SK-N-SH (cell line): Measurements from ENCODE around the gene TMEM115. TPM values are rescaled to one million over a fixed set of nuclear protein-coding genes. Genes with fewer than 3 reads are reported as not detected.

Experiments
- CTCF ChIA-PET: fragments of 300-600, 350-600 bp; formaldehyde crosslinking; extraction: SDS; loops from one replicate; lab custom pipeline; 2021; lab: Yijun Ruan, JAX
- POLR2A ChIA-PET: fragments of 350-600 bp; sonication (Branson Sonifier 250); formaldehyde crosslinking; extraction: SDS; loops from one replicate; lab custom pipeline; 2020; ENCODE audit warnings: antibody characterized with exemption, inconsistent platforms; lab: Yijun Ruan, JAX
- DNase-seq: peaks from one replicate; pipeline ENCODE4 v3.0.0; 2012
- H2AFZ ChIP-seq: fragments of 200-600 bp; sonication (generic); 2 replicates; pipeline ENCODE4 v1.8.1; 2016; ENCODE audit warnings: antibody characterized with exemption, mild to moderate bottlenecking, low read depth
- H3F3A ChIP-seq: fragments of 200-600 bp; sonication (generic); replicated peaks from 2 replicates; pipeline ENCODE3; 2016; ENCODE audit warnings: antibody characterized with exemption, mild to moderate bottlenecking; ENCODE audit not compliant: insufficient read depth
- H3K27ac ChIP-seq, 2 experiments: fragments of 200-500 bp in 1 of 2; fragments of 200-600 bp in 1 of 2; sonication (Bioruptor generic) in 1 of 2; sonication (generic), shearing (Covaris generic) in 1 of 2; 2 replicates each; pipeline versions ENCODE4 v1.5.1 to v1.6.1; 2014 to 2016; ENCODE audit warnings: low read depth in 2 of 2, inconsistent platforms in 1 of 2, low read length in 1 of 2, mild to moderate bottlenecking in 1 of 2, mixed read lengths in 1 of 2
- H3K27me3 ChIP-seq: fragments of 200-600 bp; sonication (generic), shearing (Covaris generic); 2 replicates; pipeline ENCODE4 v1.6.1; 2016; ENCODE audit warnings: mixed run types; ENCODE audit not compliant: insufficient read depth
- H3K36me3 ChIP-seq, 2 experiments: fragments of 200-500 bp in 1 of 2; fragments of 200-600 bp in 1 of 2; sonication (Bioruptor generic) in 1 of 2; sonication (generic) in 1 of 2; replicated peaks in 1 of 2; 2 replicates each; pipeline versions ENCODE3 to v1.5.1; 2014 to 2016; ENCODE audit warnings: low read length in 1 of 2, mild to moderate bottlenecking in 1 of 2; ENCODE audit not compliant: insufficient read depth in 2 of 2, control insufficient read depth in 1 of 2
- H3K4me1 ChIP-seq, 2 experiments: fragments of 200-500 bp in 1 of 2; fragments of 200-600 bp in 1 of 2; sonication (Bioruptor generic) in 1 of 2; sonication (generic), shearing (Covaris generic) in 1 of 2; 2 replicates each; pipeline versions ENCODE4 v1.5.1 to v1.6.1; 2014 to 2016; ENCODE audit warnings: low read depth in 1 of 2, low read length in 1 of 2, mixed run types in 1 of 2; ENCODE audit not compliant: insufficient read depth in 2 of 2, control insufficient read depth in 1 of 2
- H3K4me2 ChIP-seq: fragments of 200-600 bp; sonication (generic), shearing (Covaris generic); 2 replicates; pipeline ENCODE4 v1.6.1; 2017; ENCODE audit warnings: mixed run types
- H3K4me3 ChIP-seq, 2 experiments: fragments of 200-500 bp in 1 of 2; fragments of 200-600 bp in 1 of 2; sonication (Bioruptor generic) in 1 of 2; sonication (generic), shearing (Covaris generic) in 1 of 2; 2 replicates each; pipeline versions ENCODE4 v1.5.1 to v1.8.1; 2014 to 2016; ENCODE audit warnings: low read depth in 2 of 2, inconsistent platforms in 1 of 2, low read length in 1 of 2, mild to moderate bottlenecking in 1 of 2, mixed read lengths in 1 of 2, moderate library complexity in 1 of 2
- H3K79me2 ChIP-seq: fragments of 200-600 bp; sonication (generic); 2 replicates; pipeline ENCODE4 v1.8.1; 2017; ENCODE audit warnings: mild to moderate bottlenecking; ENCODE audit not compliant: insufficient read depth
- H3K9ac ChIP-seq: fragments of 200-600 bp; sonication (generic); 2 replicates; pipeline ENCODE4 v1.6.1; 2017; ENCODE audit warnings: mixed run types
- H3K9me2 ChIP-seq: fragments of 200-600 bp; sonication (generic); 2 replicates; pipeline ENCODE4 v1.6.1; 2017; ENCODE audit warnings: mixed run types
- H3K9me3 ChIP-seq: fragments of 200-600 bp; sonication (generic); 2 replicates; pipeline ENCODE4 v1.6.1; 2017; ENCODE audit warnings: mixed run types, mild to moderate bottlenecking, moderate library complexity
- H4K20me1 ChIP-seq: fragments of 200-600 bp; sonication (generic); 2 replicates; pipeline ENCODE4 v1.6.1; 2017; ENCODE audit warnings: mild to moderate bottlenecking, mixed run types; ENCODE audit not compliant: insufficient read depth
- CHD2 ChIP-seq: fragments of 150-350 bp; IDR thresholded peaks from 2 replicates; pipeline ENCODE4 v1.6.1; 2018; ENCODE audit warnings: low read length; ENCODE audit not compliant: partially characterized antibody
- ELF1 ChIP-seq: IDR thresholded peaks from 2 replicates; pipeline ENCODE4 v1.4.0; 2012
- EP300 ChIP-seq, 2 experiments: IDR thresholded peaks; 2 replicates each; pipeline versions ENCODE4 v1.4.0 to v1.6.1; 2012; ENCODE audit warnings: borderline replicate concordance in 1 of 2, low read depth in 1 of 2, low read length in 1 of 2
- EZH2phosphoT487 ChIP-seq: fragments of 200-600 bp; sonication (generic); IDR thresholded peaks from 2 replicates; pipeline ENCODE4 v1.6.1; 2017; ENCODE audit warnings: low read depth, mixed run types, mild to moderate bottlenecking, antibody characterized with exemption, moderate library complexity, borderline replicate concordance
- FOSL2 ChIP-seq: IDR thresholded peaks from 2 replicates; pipeline ENCODE4 v1.4.0; 2012; ENCODE audit warnings: low read depth, mild to moderate bottlenecking, moderate library complexity, borderline replicate concordance
- FOXM1 ChIP-seq: IDR thresholded peaks from 2 replicates; pipeline ENCODE4 v1.4.0; 2012; ENCODE audit warnings: low read depth, mild to moderate bottlenecking
- GATA2 ChIP-seq: sonication (generic); formaldehyde crosslinking; IDR thresholded peaks from 2 replicates; pipeline ENCODE4 v1.5.0; 2020; ENCODE audit warnings: mild to moderate bottlenecking, missing genetic modification reagents
- IRF3 ChIP-seq: fragments of 150-350 bp; IDR thresholded peaks from 2 replicates; pipeline ENCODE4 v1.6.1; 2016; ENCODE audit warnings: mild to moderate bottlenecking, low read depth, low read length
- MAX ChIP-seq: IDR thresholded peaks from 2 replicates; pipeline ENCODE4 v1.4.0; 2012; ENCODE audit warnings: low read depth
- MEF2A ChIP-seq: IDR thresholded peaks from 2 replicates; pipeline ENCODE4 v1.4.0; 2012; ENCODE audit warnings: low read depth, borderline replicate concordance
- MXI1 ChIP-seq: IDR thresholded peaks from 2 replicates; pipeline ENCODE4 v1.6.1; 2012; ENCODE audit warnings: mild to moderate bottlenecking, low read depth, low read length, improper control_type of control experiment
- NRF1 ChIP-seq: IDR thresholded peaks from 2 replicates; pipeline ENCODE4 v1.6.1; 2012; ENCODE audit warnings: low read depth, mild to moderate bottlenecking, low read length
- PBX3 ChIP-seq: IDR thresholded peaks from 2 replicates; pipeline ENCODE4; 2012
- POLR2AphosphoS5 ChIP-seq: IDR thresholded peaks from 2 replicates; pipeline ENCODE4 v1.6.1; 2012; ENCODE audit warnings: low read depth, low read length
- RCOR1 ChIP-seq: fragments of 150-350 bp; IDR thresholded peaks from 2 replicates; pipeline ENCODE4 v1.6.1; 2017; ENCODE audit warnings: antibody characterized with exemption, low read length
- REST ChIP-seq: IDR thresholded peaks from 2 replicates; pipeline ENCODE4 v1.6.1; 2012; ENCODE audit warnings: mild to moderate bottlenecking, low read depth, low read length, moderate library complexity
- RXRA ChIP-seq: IDR thresholded peaks from 2 replicates; pipeline ENCODE4 v1.4.0; 2012; ENCODE audit warnings: low read depth, mild to moderate bottlenecking, borderline replicate concordance
- SMC3 ChIP-seq: IDR thresholded peaks from 2 replicates; pipeline ENCODE4 v1.6.1; 2012; ENCODE audit warnings: low read depth, low read length, improper control_type of control experiment
- TAF1 ChIP-seq: IDR thresholded peaks from 2 replicates; pipeline ENCODE4 v1.6.1; 2012; ENCODE audit warnings: low read depth, mild to moderate bottlenecking, low read length, moderate library complexity, borderline replicate concordance
- TCF12 ChIP-seq: IDR thresholded peaks from 2 replicates; pipeline ENCODE4 v1.4.0; 2012
- TEAD4 ChIP-seq: IDR thresholded peaks from 2 replicates; pipeline ENCODE4 v1.4.0; 2012; ENCODE audit warnings: mild to moderate bottlenecking, borderline replicate concordance; ENCODE audit not compliant: insufficient read depth
- USF2 ChIP-seq: fragments of 150-350 bp; IDR thresholded peaks from 2 replicates; pipeline ENCODE4 v1.6.1; 2017; ENCODE audit warnings: antibody characterized with exemption, low read length, low read depth, borderline replicate concordance
- ZBTB33 ChIP-seq: IDR thresholded peaks from 2 replicates; pipeline ENCODE4 v1.4.0; 2012; ENCODE audit warnings: low read depth, borderline replicate concordance
- WGBS: methylation state at CpG from one replicate; pipeline ENCODE4 v1.1.6; 2017; ENCODE audit warnings: low lambda C conversion rate; 5-methylcytosine and 5-hydroxymethylcytosine counted together
- polyA plus RNA-seq, 3 experiments: library from polyadenylated mRNA; depleted of rRNA; stranded (reverse); fragments of >200 nt; gene quantifications; 2 replicates each; pipeline ENCODE4 v1.2.3, GENCODE V29; 2012

The TMEM115 gene
- polyA plus RNA-seq, 1 of the 3 experiments (the other 2 are of a cell fraction), result 47.8 TPM

- Histone ChIP-seq H3K9ac (peak within 1 kb of the TSS; percentile 77), H4K20me1 (no peaks in the 10 kb centered on the region), H3K9me2 (no peaks in the 10 kb centered on the region), H3K27me3 (no peaks in the 10 kb centered on the region), H2AFZ (0 out of 2 replicates have a peak within 1 kb of the TSS, but pooled peaks have one; percentile 61), H3K27ac (peak within 1 kb of the TSS; percentile 46 to 90), H3K4me2 (peak within 1 kb of the TSS; percentile 87), H3K4me1 (peaks cover 0 to 17% of the 10 kb centered on the region in 2 experiments; a peak in 2 of 4 replicates), H3K79me2 (peaks cover 49% of the 10 kb centered on the region), H3K36me3 (peaks cover 10 to 47% of the 10 kb centered on the region in 2 experiments), H3K9me3 (no peaks in the 10 kb centered on the region), H3F3A (peaks cover 37% of the 10 kb centered on the region), H3K4me3 (peak within 1 kb of the TSS; percentile 88 to 97)
- 2% methylated on average over 33 of the region's 55 CpGs for WGBS
- CTCF ChIA-PET, result interaction anchor here (0.9 to 2.3 kb wide), 8 partner anchors 8 to 136 kb away, joined by 3 to 10 read pairs (median 7); partner anchors contain the start of gene HYAL1
- POLR2A ChIA-PET, result interaction anchor here (0.8 to 2.5 kb wide), 6 partner anchors 10 to 241 kb away, joined by 3 to 38 read pairs (median 4); partner anchors contain the start of genes CYB561D2, HEMK1, HYAL3 and NAA80
- DNase-seq, result peak; percentile 97
- TF ChIP-seq POLR2AphosphoS5 (peak; percentile 87), FOXM1 (no peak), SMC3 (no peak), EP300 (IDR thresholded peaks at IDR 0.05; ENCODE audit: borderline replicate concordance in 1 of 2, low read depth in 1 of 2, low read length in 1 of 2) (no peak), ZBTB33 (no peak), GATA2 (CRISPR knock-in tag) (no peak), PBX3 (peak; percentile 60), NRF1 (no peak), MXI1 (peak; percentile 77; the same call in 1 of the 2 replicates), MAX (peak; percentile 64), TCF12 (no peak), CHD2 (peak; percentile 69), EZH2phosphoT487 (no peak), TAF1 (peak; percentile 74; the same call in 1 of the 2 replicates), IRF3 (peak; percentile 37; the same call in 1 of the 2 replicates), RCOR1 (no peak), FOSL2 (no peak), ELF1 (peak; percentile 90), USF2 (no peak), REST (peak; percentile 75), TEAD4 (no peak), MEF2A (no peak), RXRA (no peak)
Measured at GRCh38 chr3:50327943-50328691, 31.2 kb downstream of the TMEM115 start, which contains the start of gene TUSC2. Gene TUSC2, minus strand, starts transcription at chr3:50328223. Its CDS starts 124 bp downstream, at chr3:50328099.
